ENCODE data around the gene PDE1A. TPM values are rescaled to one million over a fixed set of nuclear protein-coding genes. Genes with fewer than 3 reads are reported as not detected.

The PDE1A gene
- total RNA-seq, 1 donor from 2014 or later = 27.8 TPM

DNA sequence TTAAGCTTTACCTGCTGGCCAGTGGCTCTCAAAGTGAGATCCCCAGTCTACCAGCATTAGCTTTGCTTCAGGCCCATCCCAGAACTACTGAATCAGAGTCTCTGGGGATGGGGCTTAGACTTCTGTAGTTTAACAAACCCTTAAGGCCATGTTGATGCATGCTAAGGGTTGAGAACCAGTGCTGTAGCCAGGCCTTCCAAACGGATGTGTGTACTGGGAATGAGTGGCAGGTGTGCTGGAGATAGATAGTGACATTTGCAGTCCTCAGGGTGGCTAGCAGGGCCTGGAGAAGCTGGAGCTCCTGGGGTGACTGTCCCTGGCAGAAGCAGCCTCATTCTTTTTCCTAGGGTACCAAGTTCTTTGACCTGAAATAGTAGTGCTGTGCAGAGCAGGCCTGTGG lies 292.6 kb downstream of the PDE1A start:
- no peak for DNase-seq (ENCODE audit: low read depth, low spot score)
- TF ChIP-seq, protein P1, sequence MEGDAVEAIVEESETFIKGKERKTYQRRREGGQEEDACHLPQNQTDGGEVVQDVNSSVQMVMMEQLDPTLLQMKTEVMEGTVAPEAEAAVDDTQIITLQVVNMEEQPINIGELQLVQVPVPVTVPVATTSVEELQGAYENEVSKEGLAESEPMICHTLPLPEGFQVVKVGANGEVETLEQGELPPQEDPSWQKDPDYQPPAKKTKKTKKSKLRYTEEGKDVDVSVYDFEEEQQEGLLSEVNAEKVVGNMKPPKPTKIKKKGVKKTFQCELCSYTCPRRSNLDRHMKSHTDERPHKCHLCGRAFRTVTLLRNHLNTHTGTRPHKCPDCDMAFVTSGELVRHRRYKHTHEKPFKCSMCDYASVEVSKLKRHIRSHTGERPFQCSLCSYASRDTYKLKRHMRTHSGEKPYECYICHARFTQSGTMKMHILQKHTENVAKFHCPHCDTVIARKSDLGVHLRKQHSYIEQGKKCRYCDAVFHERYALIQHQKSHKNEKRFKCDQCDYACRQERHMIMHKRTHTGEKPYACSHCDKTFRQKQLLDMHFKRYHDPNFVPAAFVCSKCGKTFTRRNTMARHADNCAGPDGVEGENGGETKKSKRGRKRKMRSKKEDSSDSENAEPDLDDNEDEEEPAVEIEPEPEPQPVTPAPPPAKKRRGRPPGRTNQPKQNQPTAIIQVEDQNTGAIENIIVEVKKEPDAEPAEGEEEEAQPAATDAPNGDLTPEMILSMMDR (conservative IDR thresholded peaks at IDR 0.05) = no peak
- no peaks in the 10 kb centered on the region for H3K36me3 Mint-ChIP-seq (ENCODE audit: low read depth)
- H3K27ac Mint-ChIP-seq (ENCODE audit: unreplicated experiment) = no peak overlapping the region
- H3K27me3 Mint-ChIP-seq (ENCODE audit: low read depth) = no peaks in the 10 kb centered on the region
- peaks cover 8% of the 10 kb centered on the region for H3K4me1 Mint-ChIP-seq
- no peaks in the 10 kb centered on the region for H3K9me3 Mint-ChIP-seq
- no peak overlapping the region for H3K4me3 Mint-ChIP-seq

DNA sequence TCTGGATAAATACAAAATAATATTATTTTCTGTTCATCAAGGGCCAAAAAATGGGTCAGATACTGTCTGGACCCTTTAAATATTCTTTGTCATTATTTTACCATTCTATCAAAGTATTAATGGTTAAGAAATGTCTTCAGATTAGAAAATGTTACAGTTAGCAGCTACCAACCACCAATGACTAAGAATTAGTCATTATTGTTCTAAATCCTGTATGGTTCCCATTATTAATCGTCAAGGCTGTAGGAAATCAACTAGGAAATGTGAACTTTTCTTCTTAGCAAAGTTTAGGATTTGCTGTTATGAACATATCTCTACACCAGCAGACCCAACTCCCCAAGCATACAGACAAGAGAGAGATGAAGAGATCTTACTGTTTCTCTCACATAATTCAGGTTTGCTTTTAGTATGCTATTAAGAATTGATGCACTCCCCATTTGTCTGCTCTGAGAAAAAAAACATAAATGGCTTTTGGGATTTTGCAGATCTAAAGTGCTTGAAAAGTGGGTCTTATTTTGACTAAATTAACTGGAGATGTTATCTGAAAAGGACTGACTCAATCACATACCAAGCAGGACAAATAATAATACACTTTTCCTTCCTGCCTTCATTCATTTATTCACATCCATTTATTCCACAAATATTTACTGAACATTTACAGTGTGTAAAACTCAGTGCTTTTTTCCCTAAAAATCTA lies 293.5 kb downstream of the PDE1A start:
- peaks cover 8% of the 10 kb centered on the region for H3K4me1 Mint-ChIP-seq
- no peaks in the 10 kb centered on the region for H3K36me3 Mint-ChIP-seq (ENCODE audit: low read depth)
- no peaks in the 10 kb centered on the region for H3K9me3 Mint-ChIP-seq
- no peak for DNase-seq (ENCODE audit: low read depth, low spot score)
- no peak overlapping the region for H3K27ac Mint-ChIP-seq (ENCODE audit: unreplicated experiment)
- H3K27me3 Mint-ChIP-seq (ENCODE audit: low read depth) = no peaks in the 10 kb centered on the region
- TF ChIP-seq, protein P1 (conservative IDR thresholded peaks at IDR 0.05) = no peak
- H3K4me3 Mint-ChIP-seq = no peak overlapping the region

DNA sequence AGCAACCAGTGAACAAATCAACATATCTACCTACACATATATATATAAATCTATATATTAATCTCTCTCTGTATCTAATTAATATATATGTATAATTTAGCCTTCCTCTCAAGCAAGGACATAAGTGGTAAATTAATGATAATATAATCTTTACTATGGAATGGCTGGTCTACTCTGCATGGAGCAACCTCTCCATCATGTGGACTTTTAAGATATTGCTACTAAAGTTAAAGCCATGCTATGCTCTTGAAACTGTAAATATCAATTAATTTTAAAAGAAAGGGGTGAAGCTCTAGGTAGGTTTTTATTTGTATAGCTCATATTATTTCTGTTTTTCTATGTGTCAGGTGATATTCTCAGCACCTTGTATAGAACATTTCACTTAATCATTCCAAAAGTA lies 294.2 kb downstream of the PDE1A start:
- no peaks in the 10 kb centered on the region for H3K9me3 Mint-ChIP-seq
- H3K4me3 Mint-ChIP-seq = no peak overlapping the region
- peaks cover 8% of the 10 kb centered on the region for H3K4me1 Mint-ChIP-seq
- H3K36me3 Mint-ChIP-seq (ENCODE audit: low read depth) = no peaks in the 10 kb centered on the region
- TF ChIP-seq, protein P1 (conservative IDR thresholded peaks at IDR 0.05) = peak; percentile 50
- DNase-seq (ENCODE audit: low read depth, low spot score) = no peak
- no peaks in the 10 kb centered on the region for H3K27me3 Mint-ChIP-seq (ENCODE audit: low read depth)
- H3K27ac Mint-ChIP-seq (ENCODE audit: unreplicated experiment) = no peak overlapping the region

DNA sequence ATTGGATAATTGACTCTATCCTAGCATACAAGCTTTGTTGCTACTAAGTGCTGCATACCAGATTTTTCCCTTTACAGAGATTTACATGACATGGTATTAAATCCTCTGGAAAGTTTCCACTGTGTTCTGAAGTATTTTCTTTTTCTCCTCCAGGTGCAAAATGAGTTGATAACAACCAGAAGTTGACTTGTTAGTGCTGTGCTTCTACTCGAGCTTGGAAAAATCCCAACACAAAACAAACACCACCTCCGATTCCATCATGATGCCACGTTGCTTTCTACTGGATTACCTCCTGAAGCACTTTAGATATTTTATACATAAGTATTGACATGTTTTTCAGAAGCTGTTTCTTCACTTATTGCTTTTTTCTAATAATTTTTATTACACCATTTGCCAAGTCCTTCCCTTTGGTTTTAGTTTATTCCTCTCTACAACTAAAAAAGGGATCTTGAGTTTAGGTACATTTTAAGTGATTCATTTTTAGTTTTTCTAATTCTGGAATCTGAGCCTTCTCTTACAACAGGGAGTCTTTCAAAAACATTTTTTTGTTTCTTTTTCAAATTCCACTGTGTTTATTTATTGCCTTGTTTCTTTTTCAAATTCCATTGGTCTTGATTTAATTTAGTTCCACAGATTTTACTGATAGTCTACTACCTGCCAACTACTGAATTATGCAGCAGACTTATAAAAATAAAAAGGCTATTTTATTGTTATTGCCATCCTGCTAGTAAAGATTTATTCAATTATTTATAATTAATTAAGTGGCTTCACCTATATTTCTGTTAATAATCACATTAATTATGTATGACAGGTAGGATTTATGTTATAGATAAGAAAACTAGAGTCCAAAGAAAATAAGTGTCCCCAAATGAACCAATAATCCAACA lies 297.8 kb downstream of the PDE1A start:
- H3K9me3 Mint-ChIP-seq = peaks cover 6% of the 10 kb centered on the region
- TF ChIP-seq, protein P1 (conservative IDR thresholded peaks at IDR 0.05) = no peak
- H3K4me3 Mint-ChIP-seq = no peak overlapping the region
- no peak overlapping the region for H3K27ac Mint-ChIP-seq (ENCODE audit: unreplicated experiment)
- H3K36me3 Mint-ChIP-seq (ENCODE audit: low read depth) = peaks cover 4% of the 10 kb centered on the region
- no peak for DNase-seq (ENCODE audit: low read depth, low spot score)
- H3K4me1 Mint-ChIP-seq = peaks cover 8% of the 10 kb centered on the region
- no peaks in the 10 kb centered on the region for H3K27me3 Mint-ChIP-seq (ENCODE audit: low read depth)

DNA sequence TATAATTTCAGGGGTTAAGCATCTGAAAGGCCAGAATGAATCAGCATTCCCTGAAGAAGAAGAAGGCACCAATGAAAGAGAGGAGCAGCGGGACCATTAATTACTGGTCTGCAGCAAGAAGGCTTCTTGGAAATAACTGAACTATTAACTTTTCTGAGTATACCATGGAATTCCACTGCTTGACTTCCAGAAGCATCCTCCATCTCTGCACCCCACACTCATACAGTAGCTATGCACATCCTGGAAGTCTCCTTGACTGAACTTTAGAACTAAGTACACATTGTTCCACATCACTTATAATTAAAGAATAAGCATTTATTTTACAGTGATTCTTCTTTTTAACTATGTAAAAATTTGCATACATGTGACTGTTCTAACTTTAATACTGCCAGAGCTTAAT lies 309.6 kb downstream of the PDE1A start:
- H3K4me1 Mint-ChIP-seq = peaks cover 5% of the 10 kb centered on the region
- H3K27ac Mint-ChIP-seq (ENCODE audit: unreplicated experiment) = no peak overlapping the region
- no peak overlapping the region for H3K4me3 Mint-ChIP-seq
- TF ChIP-seq, protein P1 (conservative IDR thresholded peaks at IDR 0.05) = no peak
- DNase-seq (ENCODE audit: low read depth, low spot score) = no peak
- H3K36me3 Mint-ChIP-seq (ENCODE audit: low read depth) = no peaks in the 10 kb centered on the region
- H3K27me3 Mint-ChIP-seq (ENCODE audit: low read depth) = no peaks in the 10 kb centered on the region
- no peaks in the 10 kb centered on the region for H3K9me3 Mint-ChIP-seq

Measured in neural crest cell (in vitro differentiated cells).